ENCODE measurements around the gene KLF16.
A peak's percentile ranks its signal among the peaks of the same experiment; 100 is the strongest.

Gene KLF16

GRCh38 chr19:1823539-1824251 lies 39.7 kb downstream of the KLF16 start:
- no peak for DNase-seq (ENCODE audit: low read depth in 3 of 3)

- no peak for DNase-seq (ENCODE audit: low read depth in 3 of 3)
Observed at GRCh38 chr19:1823020-1823419, 40.4 kb downstream of the KLF16 start.

DNA sequence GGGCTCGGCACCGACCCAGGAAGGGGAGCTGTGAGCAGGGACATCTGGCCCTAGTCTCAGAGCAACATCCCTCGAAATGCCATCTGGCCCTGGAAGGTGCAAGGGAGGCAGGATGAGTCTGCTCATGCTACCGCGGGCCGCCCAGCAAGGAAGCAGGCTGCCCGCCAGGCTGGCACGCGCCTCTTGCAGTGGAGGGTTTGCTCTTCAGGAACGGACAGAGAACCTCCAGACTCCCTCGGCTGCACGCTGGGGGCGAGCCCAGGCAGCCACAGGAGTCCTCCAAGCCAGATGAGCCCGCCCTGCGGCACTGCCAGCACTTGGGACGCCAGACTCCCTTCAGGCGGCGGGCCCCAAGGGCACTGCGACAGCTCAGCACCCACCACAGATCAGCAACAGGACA lies 41.2 kb downstream of the KLF16 start:
- no peak for DNase-seq (ENCODE audit: low read depth in 3 of 3)

DNA sequence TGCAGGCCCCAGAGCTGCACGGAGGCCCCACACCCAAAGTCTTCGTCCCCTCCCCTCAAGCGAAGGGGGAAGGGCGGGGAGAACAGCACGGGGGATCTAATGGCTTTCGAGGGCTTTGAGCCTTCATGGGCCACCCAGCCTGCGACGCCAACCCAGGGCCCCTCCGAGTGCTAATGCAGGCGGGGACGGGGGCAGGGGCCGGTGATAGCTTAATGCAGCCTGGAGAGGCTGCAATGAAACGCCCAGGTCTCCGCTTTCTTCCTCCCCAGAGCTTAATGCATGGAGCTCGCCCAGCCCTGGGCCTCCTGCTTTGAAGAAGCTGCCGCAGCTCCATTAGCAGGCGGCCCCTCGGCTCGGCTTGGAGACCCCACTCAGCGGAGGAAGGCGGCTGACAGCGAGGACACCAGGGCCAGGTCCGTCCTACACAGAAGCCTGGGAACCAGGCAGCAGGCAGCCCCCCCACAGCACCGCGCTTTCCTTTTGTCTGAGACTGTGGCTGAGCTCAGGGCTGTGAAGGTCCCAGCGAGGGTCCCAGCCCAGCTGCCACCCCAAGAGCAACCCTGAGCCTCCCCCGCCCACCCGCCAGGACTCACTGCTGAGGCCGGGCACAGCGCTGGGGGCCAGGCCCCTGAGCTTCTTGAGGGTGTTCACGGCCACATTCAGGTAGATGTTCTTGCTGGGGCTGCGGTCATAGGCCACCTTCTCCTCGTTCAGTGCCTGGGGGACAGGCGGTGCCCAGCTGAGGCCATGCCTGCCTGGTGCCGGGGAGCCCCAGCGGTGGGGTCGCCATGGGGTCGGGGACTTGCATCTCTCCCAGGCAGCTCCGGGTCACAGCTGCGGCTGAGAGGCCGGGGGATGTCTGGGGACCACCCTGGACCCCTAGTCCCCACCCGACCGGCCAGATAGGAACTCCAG lies 43.8 kb downstream of the KLF16 start:
- DNase-seq (ENCODE audit: low read depth in 3 of 3): no peak

- DNase-seq (ENCODE audit: low read depth in 3 of 3): no peak
Observed at GRCh38 chr19:1818549-1819195, 44.7 kb downstream of the KLF16 start.

- no peak for DNase-seq (ENCODE audit: low read depth in 3 of 3)
Observed at GRCh38 chr19:1817553-1818179, 45.7 kb downstream of the KLF16 start.

GRCh38 chr19:1816530-1817298 lies 46.7 kb downstream of the KLF16 start:
- DNase-seq (ENCODE audit: low read depth in 3 of 3): no peak

DNA sequence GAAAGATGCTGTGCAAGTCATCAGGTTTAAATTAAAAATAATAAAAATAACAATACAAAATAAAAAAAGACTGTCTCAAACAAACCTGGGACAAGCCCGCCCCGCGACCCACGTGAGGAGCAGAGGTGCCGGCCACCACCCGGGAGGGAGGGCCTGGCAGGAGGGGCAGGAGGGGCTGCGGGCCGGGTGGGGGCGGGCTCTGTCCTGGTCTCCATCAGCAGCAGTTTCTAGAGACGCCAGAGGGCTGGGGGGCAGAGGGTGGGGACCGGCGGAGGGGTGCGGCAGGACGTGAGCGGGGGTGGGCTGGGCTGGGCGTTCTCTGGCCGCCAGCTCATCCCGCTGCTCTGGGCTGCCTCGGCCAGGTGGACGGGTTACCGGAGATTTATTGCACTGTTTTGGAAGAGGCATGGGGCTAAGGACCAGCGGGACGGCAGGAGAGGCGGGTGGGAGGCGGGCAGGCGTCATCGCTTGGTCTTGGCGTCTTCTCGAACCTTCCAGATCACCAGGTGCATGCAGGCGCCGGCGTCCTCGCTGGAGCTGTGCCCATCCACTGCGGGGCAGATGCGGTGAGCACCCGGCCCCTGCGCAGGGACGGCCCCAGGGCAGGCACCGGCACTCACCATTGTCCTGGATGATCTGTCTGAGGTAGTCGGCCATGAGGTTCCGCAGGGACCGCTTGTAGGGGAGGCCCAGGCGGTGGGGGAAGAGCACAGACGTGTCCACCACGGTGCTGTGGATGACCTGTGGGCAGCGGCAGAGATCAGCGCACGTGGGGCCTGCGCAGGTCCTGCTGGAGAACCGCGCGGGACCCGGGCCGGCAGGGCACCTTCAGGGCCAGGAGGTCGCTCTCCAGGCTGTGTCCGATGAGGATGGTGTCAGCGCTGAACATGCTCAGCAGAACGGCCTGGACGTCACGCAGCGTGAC lies 47.5 kb downstream of the KLF16 start:
- DNase-seq (ENCODE audit: low read depth in 3 of 3): no peak

GRCh38 chr19:1814833-1815604 lies 48.4 kb downstream of the KLF16 start:
- DNase-seq (ENCODE audit: low read depth in 3 of 3): no peak

- DNase-seq (ENCODE audit: low read depth in 3 of 3): no peak
Observed at GRCh38 chr19:1814391-1814790, 49.0 kb downstream of the KLF16 start.

- DNase-seq (ENCODE audit: low read depth in 3 of 3): no peak
Observed at GRCh38 chr19:1813192-1814182, 49.9 kb downstream of the KLF16 start.

DNA sequence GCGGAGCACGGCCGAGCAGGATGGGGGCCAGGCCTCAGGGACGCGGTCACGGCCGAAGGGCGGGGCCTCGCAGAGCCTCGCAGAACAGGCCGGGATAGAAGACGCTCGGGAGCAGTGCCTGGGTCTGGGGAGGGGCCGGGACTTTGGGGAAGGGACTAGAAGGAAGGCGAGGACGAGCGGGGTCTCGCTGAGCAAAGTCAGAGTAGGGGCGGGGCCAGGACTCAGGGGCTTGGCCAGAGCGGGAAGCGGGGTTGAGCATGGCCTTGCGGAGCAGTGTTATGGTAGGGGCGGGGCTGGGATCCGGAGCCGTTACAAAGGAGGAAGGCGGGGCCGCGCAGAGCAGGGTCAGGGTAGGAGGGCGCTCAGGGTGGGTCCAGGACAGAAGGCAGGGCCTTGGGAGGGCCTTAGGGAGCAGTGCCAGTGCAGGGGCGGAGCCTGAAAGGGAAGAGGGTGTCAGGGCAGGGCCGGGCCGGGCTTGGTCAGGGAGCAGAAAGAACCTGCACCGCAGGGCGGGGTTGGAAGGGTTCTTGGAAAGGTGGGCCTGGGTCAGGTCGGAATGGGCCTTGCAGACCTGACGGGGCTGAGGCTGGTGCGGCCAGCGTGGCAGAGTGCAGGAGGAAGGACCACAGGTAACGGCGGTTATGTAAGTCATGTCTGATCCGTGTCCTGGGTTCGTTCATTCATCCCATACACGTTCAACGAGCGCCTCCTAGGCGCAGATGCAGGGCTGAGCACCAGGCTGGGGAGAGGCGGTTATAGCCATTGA lies 50.8 kb downstream of the KLF16 start:
- DNase-seq (ENCODE audit: low read depth in 3 of 3): peak; percentile 74 to 86 (median 85)

DNA sequence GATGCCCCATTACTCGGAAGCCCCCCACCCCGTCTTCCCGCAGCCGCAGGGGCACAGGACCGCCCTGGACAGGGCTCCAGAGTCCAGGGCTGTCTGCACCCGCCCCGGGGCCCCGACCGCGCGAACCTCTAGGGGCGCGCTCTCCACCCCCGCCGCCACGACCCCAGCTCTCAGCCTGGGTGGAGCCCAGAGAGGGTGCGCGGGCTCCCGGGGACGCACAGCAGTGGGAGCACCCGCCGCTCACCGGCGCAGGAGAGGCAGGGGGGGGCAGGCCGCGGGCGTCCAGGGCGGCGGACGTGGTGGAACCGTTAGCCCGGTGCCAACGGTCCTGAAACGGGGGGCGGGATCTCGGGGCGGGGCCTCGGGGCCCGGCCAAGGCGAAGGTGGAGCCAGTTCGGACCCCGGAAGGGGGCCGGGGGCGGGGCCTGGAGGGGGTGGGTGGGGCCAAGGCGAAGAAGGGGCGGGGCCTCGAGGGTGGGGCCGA lies 51.4 kb downstream of the KLF16 start, which contains the start of gene ATP8B3:
ATP8B3 (minus strand) TSS at position 335 of the 484 bp plus-strand sequence. CDS start 540 bp downstream, outside the sequence.
- DNase-seq (ENCODE audit: low read depth in 3 of 3): peak; percentile 13 to 79 (median 56)

- DNase-seq (ENCODE audit: low read depth in 3 of 3): peak; percentile 18 to 59 (median 32)
Observed at GRCh38 chr19:1811472-1811894, 51.9 kb downstream of the KLF16 start.

DNA sequence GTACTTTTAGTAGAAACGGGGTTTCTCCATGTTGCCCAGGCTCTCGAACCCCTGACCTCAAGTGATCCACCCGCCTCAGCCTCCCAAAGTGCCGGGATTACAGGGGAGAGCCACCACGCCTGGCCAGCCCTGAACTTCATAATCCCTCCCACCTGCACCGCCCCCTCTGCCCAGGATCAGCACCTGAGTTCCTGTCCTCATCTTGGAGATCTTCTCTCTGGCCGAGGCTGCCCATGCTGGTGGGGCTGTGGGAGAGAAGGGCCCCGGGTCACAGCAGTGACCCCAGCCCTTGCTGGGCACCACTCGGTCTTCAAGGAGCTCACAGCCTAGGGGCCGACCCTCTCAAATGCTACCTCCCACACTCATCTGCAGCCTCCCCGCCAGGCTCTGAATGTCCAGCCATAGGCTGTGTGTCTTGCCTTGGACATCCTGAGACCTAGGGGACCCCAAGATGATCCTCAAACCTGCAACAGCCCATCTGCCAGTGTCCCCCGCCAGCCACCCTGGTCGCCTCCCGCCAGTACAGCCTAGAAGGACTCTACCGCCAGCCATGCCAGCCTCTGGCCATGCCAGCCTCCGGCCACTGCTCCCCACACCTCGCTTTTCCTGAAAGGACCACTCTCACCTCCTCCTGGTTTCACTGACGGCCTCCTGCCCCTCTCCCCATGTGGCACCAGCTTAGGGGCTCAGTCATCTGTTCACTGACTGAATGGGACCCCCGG lies 52.8 kb downstream of the KLF16 start:
- DNase-seq (ENCODE audit: low read depth in 3 of 3): no peak

- DNase-seq (ENCODE audit: low read depth in 3 of 3): no peak
Observed at GRCh38 chr19:1809678-1810077, 53.7 kb downstream of the KLF16 start.

All from stimulated activated CD4-positive, alpha-beta T cell treated with anti-CD3 and anti-CD28 coated beads, TNF-alpha, amount 100 ng/mL, for 48 hours (primary cell).